Limb (tissue), 2 donors: Measurements from ENCODE around the gene EFCAB13.

Source experiments
- DNase-seq, 2 donors: peaks; one replicate each; pipeline ENCODE4 v3.0.0-alpha.2; 2016; ENCODE audit errors: extremely low spot score in 2 of 2

The EFCAB13 gene

GRCh38 chr17:47295037-47295873 is 28.5 kb upstream of the EFCAB13 start:
- DNase-seq = peak in 1 of 2 donors; percentile 54

GRCh38 chr17:47295874-47296255 is 27.9 kb upstream of the EFCAB13 start:
- no peak for DNase-seq

GRCh38 chr17:47297661-47298400 is 25.9 kb upstream of the EFCAB13 start:
- DNase-seq = no peak

GRCh38 chr17:47298712-47299111 is 25.0 kb upstream of the EFCAB13 start:
- no peak for DNase-seq

- no peak for DNase-seq
These were observed 24.4 kb upstream of the EFCAB13 start for GRCh38 chr17:47299239-47299910.

GRCh38 chr17:47300718-47301117 is 23.0 kb upstream of the EFCAB13 start:
- DNase-seq = no peak

- no peak for DNase-seq
These were observed 22.6 kb upstream of the EFCAB13 start for GRCh38 chr17:47301161-47301560.

- no peak for DNase-seq
These were observed 21.9 kb upstream of the EFCAB13 start for GRCh38 chr17:47301831-47302230.

GRCh38 chr17:47304186-47304585 is 19.6 kb upstream of the EFCAB13 start:
- DNase-seq = no peak

- no peak for DNase-seq
These were observed 18.3 kb upstream of the EFCAB13 start for GRCh38 chr17:47305302-47305923.

- no peak for DNase-seq
These were observed 13.5 kb upstream of the EFCAB13 start for GRCh38 chr17:47310186-47310733.

GRCh38 chr17:47311420-47311819 is 12.3 kb upstream of the EFCAB13 start:
- DNase-seq = no peak

GRCh38 chr17:47315451-47316266 is 8.1 kb upstream of the EFCAB13 start:
- peak in 1 of 2 donors; percentile 88 for DNase-seq

GRCh38 chr17:47316311-47316710 is 7.4 kb upstream of the EFCAB13 start:
- no peak for DNase-seq

GRCh38 chr17:47317119-47317518 is 6.6 kb upstream of the EFCAB13 start:
- no peak for DNase-seq

- DNase-seq = no peak
These were observed 5.4 kb upstream of the EFCAB13 start for GRCh38 chr17:47318197-47318918.

- no peak for DNase-seq
These were observed 2.8 kb upstream of the EFCAB13 start for GRCh38 chr17:47320879-47321502.

GRCh38 chr17:47324224-47325020 is 667 bp downstream of the EFCAB13 start:
- peak in 1 of 2 donors; percentile 11 for DNase-seq

- no peak for DNase-seq
These were observed 1.4 kb downstream of the EFCAB13 start for GRCh38 chr17:47325176-47325575.
